ENCODE data around the gene LAMA3. TPM values are rescaled to one million over a fixed set of nuclear protein-coding genes. Genes with fewer than 3 reads are reported as not detected.

Gene LAMA3
- polyA plus RNA-seq, 1 donor from 2014 or later: 3.4 TPM

- Histone ChIP-seq H3K9me3 (ENCODE audit: low read length) (no peaks in the 10 kb centered on the region), H3K4me3 (ENCODE audit: low read length) (no peak overlapping the region), H2AFZ (ENCODE audit: low read depth, low read length) (no peak overlapping the region), H3K27me3 (ENCODE audit: insufficient read depth, low read depth, low read length) (no peaks in the 10 kb centered on the region), H3K79me2 (replicated peaks; ENCODE audit: insufficient read depth, low read length) (no peaks in the 10 kb centered on the region), H3K36me3 (ENCODE audit: insufficient read depth, low read length) (no peaks in the 10 kb centered on the region), H3K9ac (ENCODE audit: low read length) (no peak overlapping the region), H3F3A (ENCODE audit: insufficient read depth, low read length, poor library complexity, severe bottlenecking) (no peaks in the 10 kb centered on the region), H3K9me2 (ENCODE audit: insufficient read depth, low read length) (no peaks in the 10 kb centered on the region), H3K27ac (ENCODE audit: low read length) (no peak overlapping the region), H4K20me1 (ENCODE audit: insufficient read depth) (no peaks in the 10 kb centered on the region), H3K4me2 (ENCODE audit: low read length) (no peak overlapping the region)
- TF ChIP-seq TAF1 (IDR thresholded peaks at IDR 0.05; ENCODE audit: low read depth): no peak
- no peak for TF ChIP-seq CTCF (IDR thresholded peaks at IDR 0.05; ENCODE audit: poor library complexity, severe bottlenecking)
- TF ChIP-seq SMC3 (conservative IDR thresholded peaks at IDR 0.05; ENCODE audit: poor library complexity): no peak
- no peak for TF ChIP-seq POLR2AphosphoS5 (IDR thresholded peaks at IDR 0.05)
- no peak for TF ChIP-seq EZH2 (IDR thresholded peaks at IDR 0.05; ENCODE audit: borderline replicate concordance, insufficient read depth, low read length, poor library complexity, severe bottlenecking)
- TF ChIP-seq REST (IDR thresholded peaks at IDR 0.05; ENCODE audit: borderline replicate concordance): no peak
Measured at GRCh38 chr18:23851470-23852002, 162.3 kb downstream of the LAMA3 start.

GRCh38 chr18:23852236-23853045, 163.2 kb downstream of the LAMA3 start:
- no peaks in the 10 kb centered on the region for H3K79me2 ChIP-seq (replicated peaks; ENCODE audit: insufficient read depth, low read length)
- H2AFZ ChIP-seq (ENCODE audit: low read depth, low read length): no peak overlapping the region
- TF ChIP-seq TAF1 (IDR thresholded peaks at IDR 0.05; ENCODE audit: low read depth) (no peak), EP300 (conservative IDR thresholded peaks at IDR 0.05; ENCODE audit: poor library complexity, severe bottlenecking) (no peak), SMC3 (conservative IDR thresholded peaks at IDR 0.05; ENCODE audit: poor library complexity) (no peak), REST (IDR thresholded peaks at IDR 0.05; ENCODE audit: borderline replicate concordance) (no peak), EZH2 (IDR thresholded peaks at IDR 0.05; ENCODE audit: borderline replicate concordance, insufficient read depth, low read length, poor library complexity, severe bottlenecking) (no peak), POLR2AphosphoS5 (IDR thresholded peaks at IDR 0.05) (no peak), RAD21 (conservative IDR thresholded peaks at IDR 0.05) (no peak), MXI1 (conservative IDR thresholded peaks at IDR 0.05; ENCODE audit: poor library complexity, severe bottlenecking) (no peak), CTCF (IDR thresholded peaks at IDR 0.05; ENCODE audit: poor library complexity, severe bottlenecking) (no peak)
- H3K27me3 ChIP-seq (ENCODE audit: insufficient read depth, low read depth, low read length): no peaks in the 10 kb centered on the region
- no peaks in the 10 kb centered on the region for H3K9me3 ChIP-seq (ENCODE audit: low read length)
- no peak overlapping the region for H3K4me3 ChIP-seq (ENCODE audit: low read length)
- H3K9ac ChIP-seq (ENCODE audit: low read length): no peak overlapping the region
- H3K27ac ChIP-seq (ENCODE audit: low read length): no peak overlapping the region
- no peaks in the 10 kb centered on the region for H3F3A ChIP-seq (ENCODE audit: insufficient read depth, low read length, poor library complexity, severe bottlenecking)
- no peaks in the 10 kb centered on the region for H3K36me3 ChIP-seq (ENCODE audit: insufficient read depth, low read length)
- H4K20me1 ChIP-seq (ENCODE audit: insufficient read depth): no peaks in the 10 kb centered on the region
- no peak overlapping the region for H3K4me2 ChIP-seq (ENCODE audit: low read length)
- H3K9me2 ChIP-seq (ENCODE audit: insufficient read depth, low read length): no peaks in the 10 kb centered on the region
